Neural cell (in vitro differentiated cells): Measurements from ENCODE around the gene SLC49A4. TPM values are rescaled to one million over a fixed set of nuclear protein-coding genes. Genes with fewer than 3 reads are reported as not detected.

Experiments used
- H2AFZ ChIP-seq: fragments of 200-600, 300-800 bp; sonication (generic), shearing (Covaris generic); 2 replicates; pipeline ENCODE4 v1.6.0; 2014; ENCODE audit warnings: low read depth, mild to moderate bottlenecking, antibody characterized with exemption, low read length, moderate library complexity
- H3F3A ChIP-seq: fragments of 200-600 bp; shearing (Covaris generic); 2 replicates; pipeline ENCODE4 v1.6.1; 2016; ENCODE audit warnings: mild to moderate bottlenecking, moderate library complexity, mixed read lengths, antibody characterized with exemption, low read length; ENCODE audit not compliant: insufficient read depth, poor library complexity, severe bottlenecking
- H3K27ac ChIP-seq: fragments of 200-600, 300-800 bp; sonication (generic), shearing (Covaris generic); 2 replicates; pipeline ENCODE4 v1.5.1; 2014; ENCODE audit warnings: mild to moderate bottlenecking, low read length, moderate library complexity
- H3K27me3 ChIP-seq: fragments of 300-800, 200-600 bp; sonication (generic), shearing (Covaris generic); 2 replicates; pipeline ENCODE4 v1.6.0; 2014; ENCODE audit warnings: mild to moderate bottlenecking, low read depth, low read length, moderate library complexity; ENCODE audit not compliant: insufficient read depth
- H3K36me3 ChIP-seq: fragments of 300-800, 200-600 bp; sonication (generic), shearing (Covaris generic); 2 replicates; pipeline ENCODE4 v1.5.1; 2014; ENCODE audit warnings: mild to moderate bottlenecking, antibody characterized with exemption, low read length, moderate library complexity; ENCODE audit not compliant: insufficient read depth
- H3K4me2 ChIP-seq: fragments of 300-800, 200-600 bp; sonication (generic), shearing (Covaris generic); 2 replicates; pipeline ENCODE4 v1.6.0; 2014; ENCODE audit warnings: mild to moderate bottlenecking, low read length
- H3K4me3 ChIP-seq: fragments of 300-800, 200-600 bp; sonication (generic), shearing (Covaris generic); 2 replicates; pipeline ENCODE4 v1.5.1; 2014; ENCODE audit warnings: mild to moderate bottlenecking, low read length, moderate library complexity
- H3K79me2 ChIP-seq: fragments of 200-600 bp; shearing (Covaris generic); replicated peaks from 2 replicates; pipeline ENCODE4 v1.6.0; 2014; ENCODE audit warnings: mild to moderate bottlenecking, low read length, moderate library complexity; ENCODE audit not compliant: insufficient read depth
- H3K9ac ChIP-seq: fragments of 300-800, 200-600 bp; sonication (generic), shearing (Covaris generic); 2 replicates; pipeline ENCODE4 v1.6.1; 2016; ENCODE audit warnings: mild to moderate bottlenecking, low read length, mixed read lengths
- H3K9me2 ChIP-seq: fragments of 200-600 bp; shearing (Covaris generic); 2 replicates; pipeline ENCODE4 v1.6.1; 2016; ENCODE audit warnings: mild to moderate bottlenecking, low read length, mixed read lengths; ENCODE audit not compliant: insufficient read depth
- H3K9me3 ChIP-seq: fragments of 200-600, 300-800 bp; sonication (generic), shearing (Covaris generic); 2 replicates; pipeline ENCODE4 v1.6.1; 2016; ENCODE audit warnings: mild to moderate bottlenecking, mixed run types, low read length, moderate library complexity, mixed read lengths
- H4K20me1 ChIP-seq: fragments of 200-600 bp; shearing (Covaris generic); 2 replicates; pipeline ENCODE4 v1.6.1; 2016; ENCODE audit warnings: mild to moderate bottlenecking, mixed run types; ENCODE audit not compliant: insufficient read depth
- CTCF ChIP-seq: fragments of 450-650 bp; IDR thresholded peaks from 2 replicates; pipeline ENCODE4 v1.5.1; 2014; ENCODE audit warnings: antibody characterized with exemption, mild to moderate bottlenecking, moderate library complexity; ENCODE audit not compliant: poor library complexity, severe bottlenecking
- EP300 ChIP-seq: fragments of 450-650 bp; conservative IDR thresholded peaks from 2 replicates; pipeline ENCODE4 v1.6.1; 2014; ENCODE audit warnings: antibody characterized with exemption, mild to moderate bottlenecking, moderate library complexity; ENCODE audit not compliant: poor library complexity, severe bottlenecking
- EZH2 ChIP-seq: fragments of 200-600, 300-800 bp; shearing (Covaris generic), sonication (generic); IDR thresholded peaks from 2 replicates; pipeline ENCODE4 v1.6.1; 2014; ENCODE audit warnings: antibody characterized with exemption, low read length, borderline replicate concordance, mild to moderate bottlenecking; ENCODE audit not compliant: insufficient read depth, poor library complexity, severe bottlenecking
- MXI1 ChIP-seq: fragments of 450-650 bp; conservative IDR thresholded peaks from 2 replicates; pipeline ENCODE4 v1.6.1; 2014; ENCODE audit warnings: antibody characterized with exemption, mild to moderate bottlenecking; ENCODE audit not compliant: poor library complexity, severe bottlenecking
- POLR2AphosphoS5 ChIP-seq: IDR thresholded peaks from 2 replicates; pipeline ENCODE4 v1.6.1; 2012
- RAD21 ChIP-seq: fragments of 450-650 bp; conservative IDR thresholded peaks from 2 replicates; pipeline ENCODE4 v1.6.1; 2014; ENCODE audit warnings: antibody characterized with exemption, mild to moderate bottlenecking, moderate library complexity
- REST ChIP-seq: IDR thresholded peaks from 2 replicates; pipeline ENCODE4 v1.6.1; 2012; ENCODE audit warnings: borderline replicate concordance
- SMC3 ChIP-seq: fragments of 450-650 bp; conservative IDR thresholded peaks from 2 replicates; pipeline ENCODE4 v1.6.1; 2014; ENCODE audit warnings: antibody characterized with exemption, mild to moderate bottlenecking, moderate library complexity; ENCODE audit not compliant: poor library complexity
- TAF1 ChIP-seq: IDR thresholded peaks from 2 replicates; pipeline ENCODE4 v1.6.1; 2012; ENCODE audit warnings: low read depth
- polyA plus RNA-seq: library from polyadenylated mRNA; depleted of rRNA; stranded (reverse); fragments of >200 nt; gene quantifications from 2 replicates; pipeline ENCODE4 v1.2.3, GENCODE V29; 2014

The SLC49A4 gene
- polyA plus RNA-seq, 1 donor from 2014 or later = 16.2 TPM

- Histone ChIP-seq H3K9me3 (no peaks in the 10 kb centered on the region), H3F3A (no peaks in the 10 kb centered on the region), H3K36me3 (no peaks in the 10 kb centered on the region), H4K20me1 (no peaks in the 10 kb centered on the region), H3K9me2 (no peaks in the 10 kb centered on the region), H3K79me2 (no peaks in the 10 kb centered on the region), H3K4me2 (no peak overlapping the region), H3K27ac (no peak overlapping the region), H3K4me3 (no peak overlapping the region), H3K9ac (no peak overlapping the region), H2AFZ (no peak overlapping the region), H3K27me3 (no peaks in the 10 kb centered on the region)
- TF ChIP-seq CTCF (no peak), MXI1 (no peak), REST (no peak), SMC3 (no peak), EZH2 (no peak), RAD21 (no peak), TAF1 (no peak), POLR2AphosphoS5 (no peak), EP300 (no peak)
Observed at GRCh38 chr3:122902326-122902725, 107.5 kb downstream of the SLC49A4 start.

GRCh38 chr3:122903171-122903570 is 108.3 kb downstream of the SLC49A4 start:
- no peaks in the 10 kb centered on the region for H3F3A ChIP-seq
- no peak overlapping the region for H3K27ac ChIP-seq
- no peak overlapping the region for H3K4me2 ChIP-seq
- TF ChIP-seq RAD21 (no peak), EZH2 (no peak), POLR2AphosphoS5 (no peak), CTCF (no peak), SMC3 (no peak), REST (no peak), EP300 (no peak), MXI1 (no peak), TAF1 (no peak)
- H3K9me2 ChIP-seq = no peaks in the 10 kb centered on the region
- H2AFZ ChIP-seq = no peak overlapping the region
- no peak overlapping the region for H3K9ac ChIP-seq
- no peaks in the 10 kb centered on the region for H3K79me2 ChIP-seq
- no peaks in the 10 kb centered on the region for H3K36me3 ChIP-seq
- no peaks in the 10 kb centered on the region for H3K9me3 ChIP-seq
- H3K4me3 ChIP-seq = no peak overlapping the region
- no peaks in the 10 kb centered on the region for H3K27me3 ChIP-seq
- no peaks in the 10 kb centered on the region for H4K20me1 ChIP-seq
